Stimulated activated effector memory CD8-positive, alpha-beta T cell treated with anti-CD3 and anti-CD28 coated beads, Interleukin-12 subunit alpha, Interleukin-12 subunit beta, amount 100 ng/mL, for 72 hours (primary cell): ENCODE data around the gene PLK2.
A peak's percentile ranks its signal among the peaks of the same experiment; 100 is the strongest.

Experiments
- ATAC-seq: fragments of 150-1000 bp; cut with Tn5 transposase; 2 replicates; pipeline ENCODE4 v1.10.0; 2021
- DNase-seq, 2 donors: peaks; one replicate each; pipeline ENCODE4 v3.0.0; 2021 to 2022; ENCODE audit warnings: low spot score in 2 of 2
- H3K27ac Mint-ChIP-seq: one replicate; pipeline ENCODE4 v1.8.0; 2022; ENCODE audit warnings: mild to moderate bottlenecking, mixed read lengths
- H3K36me3 Mint-ChIP-seq: one replicate; pipeline ENCODE4 v1.8.0; 2022; ENCODE audit warnings: mild to moderate bottlenecking, mixed read lengths
- H3K4me1 Mint-ChIP-seq: one replicate; pipeline ENCODE4 v1.8.0; 2022; ENCODE audit warnings: mixed read lengths
- H3K4me3 Mint-ChIP-seq: one replicate; pipeline ENCODE4 v1.8.0; 2022; ENCODE audit warnings: mild to moderate bottlenecking, mixed read lengths
- H3K9me3 Mint-ChIP-seq: one replicate; pipeline ENCODE4 v1.8.0; 2022; ENCODE audit warnings: mixed read lengths

The PLK2 gene

GRCh38 chr5:58460002-58460731 is at the start of gene PLK2:
Gene PLK2, minus strand, starts transcription at chr5:58460086. Its CDS starts 127 bp downstream, at chr5:58459959.
- H3K4me3 Mint-ChIP-seq: peak within 1 kb of the TSS; percentile 68
- H3K4me1 Mint-ChIP-seq: peaks cover 13% of the 10 kb centered on the region
- H3K9me3 Mint-ChIP-seq: no peaks in the 10 kb centered on the region
- peaks cover 6% of the 10 kb centered on the region for H3K36me3 Mint-ChIP-seq
- DNase-seq: peak; percentile 82 to 83
- peak; percentile 85 for ATAC-seq
- peak within 1 kb of the TSS; percentile 71 for H3K27ac Mint-ChIP-seq

- Mint-ChIP-seq H3K27ac (no peak overlapping the region), H3K9me3 (no peaks in the 10 kb centered on the region), H3K4me3 (no peak overlapping the region), H3K36me3 (no peaks in the 10 kb centered on the region), H3K4me1 (no peaks in the 10 kb centered on the region)
- DNase-seq (no peak), ATAC-seq (no peak)
These were observed 47.8 kb upstream of the PLK2 start for GRCh38 chr5:58507715-58508114.

GRCh38 chr5:58505971-58506640 is 46.2 kb upstream of the PLK2 start:
- Mint-ChIP-seq H3K27ac (no peak overlapping the region), H3K4me1 (no peaks in the 10 kb centered on the region), H3K36me3 (no peaks in the 10 kb centered on the region), H3K9me3 (no peaks in the 10 kb centered on the region), H3K4me3 (no peak overlapping the region)
- DNase-seq (no peak), ATAC-seq (no peak)

GRCh38 chr5:58505502-58505901 is 45.6 kb upstream of the PLK2 start:
- no peaks in the 10 kb centered on the region for H3K9me3 Mint-ChIP-seq
- no peaks in the 10 kb centered on the region for H3K4me1 Mint-ChIP-seq
- no peak for ATAC-seq
- H3K36me3 Mint-ChIP-seq: no peaks in the 10 kb centered on the region
- no peak for DNase-seq
- no peak overlapping the region for H3K27ac Mint-ChIP-seq
- no peak overlapping the region for H3K4me3 Mint-ChIP-seq

- H3K27ac Mint-ChIP-seq: no peak overlapping the region
- DNase-seq: no peak
- no peaks in the 10 kb centered on the region for H3K9me3 Mint-ChIP-seq
- no peak for ATAC-seq
- H3K4me1 Mint-ChIP-seq: no peaks in the 10 kb centered on the region
- H3K4me3 Mint-ChIP-seq: no peak overlapping the region
- no peaks in the 10 kb centered on the region for H3K36me3 Mint-ChIP-seq
These were observed 44.9 kb upstream of the PLK2 start for GRCh38 chr5:58504766-58505165.

GRCh38 chr5:58503390-58504046 is 43.6 kb upstream of the PLK2 start:
- H3K4me1 Mint-ChIP-seq: no peaks in the 10 kb centered on the region
- H3K27ac Mint-ChIP-seq: no peak overlapping the region

GRCh38 chr5:58501778-58502417 is 42.0 kb upstream of the PLK2 start:
- Mint-ChIP-seq H3K4me3 (no peak overlapping the region), H3K27ac (no peak overlapping the region)
- DNase-seq: no peak

More at GRCh38 chr5:58503390-58504046, 43.6 kb upstream of the PLK2 start:
- Mint-ChIP-seq H3K4me3 (no peak overlapping the region), H3K9me3 (no peaks in the 10 kb centered on the region), H3K36me3 (no peaks in the 10 kb centered on the region)
- DNase-seq (no peak), ATAC-seq (no peak)

GRCh38 chr5:58499941-58500340 is 40.1 kb upstream of the PLK2 start:
- no peaks in the 10 kb centered on the region for H3K36me3 Mint-ChIP-seq
- H3K4me3 Mint-ChIP-seq: no peak overlapping the region
- H3K9me3 Mint-ChIP-seq: no peaks in the 10 kb centered on the region
- no peak for ATAC-seq
- no peaks in the 10 kb centered on the region for H3K4me1 Mint-ChIP-seq
- DNase-seq: no peak
- H3K27ac Mint-ChIP-seq: no peak overlapping the region

More at GRCh38 chr5:58501778-58502417, 42.0 kb upstream of the PLK2 start:
- no peak for ATAC-seq
- Mint-ChIP-seq H3K9me3 (no peaks in the 10 kb centered on the region), H3K36me3 (no peaks in the 10 kb centered on the region), H3K4me1 (no peaks in the 10 kb centered on the region)

- H3K9me3 Mint-ChIP-seq: no peaks in the 10 kb centered on the region
- no peak overlapping the region for H3K4me3 Mint-ChIP-seq
- ATAC-seq: no peak
- DNase-seq: no peak
- no peaks in the 10 kb centered on the region for H3K36me3 Mint-ChIP-seq
- H3K27ac Mint-ChIP-seq: no peak overlapping the region
- no peaks in the 10 kb centered on the region for H3K4me1 Mint-ChIP-seq
These were observed 39.3 kb upstream of the PLK2 start for GRCh38 chr5:58499231-58499630.

GRCh38 chr5:58498340-58498942 is 38.6 kb upstream of the PLK2 start:
- Mint-ChIP-seq H3K9me3 (no peaks in the 10 kb centered on the region), H3K36me3 (no peaks in the 10 kb centered on the region), H3K4me1 (no peaks in the 10 kb centered on the region), H3K27ac (no peak overlapping the region), H3K4me3 (no peak overlapping the region)
- DNase-seq (no peak), ATAC-seq (no peak)

- H3K36me3 Mint-ChIP-seq: no peaks in the 10 kb centered on the region
These were observed 38.0 kb upstream of the PLK2 start for GRCh38 chr5:58497921-58498320.

GRCh38 chr5:58497386-58497785 is 37.5 kb upstream of the PLK2 start:
- Mint-ChIP-seq H3K9me3 (no peaks in the 10 kb centered on the region), H3K4me3 (no peak overlapping the region), H3K27ac (no peak overlapping the region), H3K4me1 (no peaks in the 10 kb centered on the region), H3K36me3 (no peaks in the 10 kb centered on the region)
- DNase-seq (no peak), ATAC-seq (no peak)

More at GRCh38 chr5:58497921-58498320, 38.0 kb upstream of the PLK2 start:
- H3K9me3 Mint-ChIP-seq: no peaks in the 10 kb centered on the region
- no peaks in the 10 kb centered on the region for H3K4me1 Mint-ChIP-seq
- ATAC-seq (no peak), DNase-seq (no peak)
- no peak overlapping the region for H3K27ac Mint-ChIP-seq
- no peak overlapping the region for H3K4me3 Mint-ChIP-seq

GRCh38 chr5:58496488-58496887 is 36.6 kb upstream of the PLK2 start:
- no peak for ATAC-seq
- H3K9me3 Mint-ChIP-seq: no peaks in the 10 kb centered on the region
- no peak overlapping the region for H3K4me3 Mint-ChIP-seq
- no peak for DNase-seq
- no peaks in the 10 kb centered on the region for H3K4me1 Mint-ChIP-seq
- no peak overlapping the region for H3K27ac Mint-ChIP-seq
- H3K36me3 Mint-ChIP-seq: no peaks in the 10 kb centered on the region

GRCh38 chr5:58493141-58493540 is 33.3 kb upstream of the PLK2 start:
- no peak for DNase-seq

More at GRCh38 chr5:58493141-58493540, 33.3 kb upstream of the PLK2 start:
- H3K36me3 Mint-ChIP-seq: no peaks in the 10 kb centered on the region
- no peaks in the 10 kb centered on the region for H3K4me1 Mint-ChIP-seq
- H3K4me3 Mint-ChIP-seq: no peak overlapping the region
- no peak overlapping the region for H3K27ac Mint-ChIP-seq
- no peaks in the 10 kb centered on the region for H3K9me3 Mint-ChIP-seq
- no peak for ATAC-seq
